GM19467 (cell line): Measurements from ENCODE around the gene STK11.

Experiments used
- ATAC-seq: cut with Tn5 transposase; IDR thresholded peaks from one replicate; pipeline ENCODE4 v1.9.1; 2021; ENCODE audit warnings: mild to moderate bottlenecking, moderate library complexity; ENCODE audit not compliant: unreplicated experiment

STK11 gene

DNA sequence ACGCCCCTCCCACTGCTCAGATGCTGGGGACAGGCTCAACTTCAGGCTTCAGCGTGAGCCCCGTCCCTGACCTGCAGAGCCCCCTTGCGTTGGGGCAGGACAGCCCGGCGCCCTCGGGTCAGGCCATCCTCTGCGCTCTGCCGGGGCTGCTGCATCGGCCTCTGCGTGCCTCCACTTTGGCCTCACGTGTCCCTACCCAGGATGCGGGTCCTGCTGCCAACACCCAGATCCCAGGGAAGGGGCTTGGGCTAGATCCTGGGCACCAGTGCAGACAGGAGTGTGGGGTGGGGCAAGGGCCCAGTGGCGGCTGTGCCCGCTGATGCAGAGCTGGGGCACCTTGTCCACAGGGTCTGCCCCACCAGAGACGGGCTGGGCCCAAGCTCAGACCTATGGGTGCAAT lies 19.3 kb downstream of the STK11 start:
- no peak for ATAC-seq

DNA sequence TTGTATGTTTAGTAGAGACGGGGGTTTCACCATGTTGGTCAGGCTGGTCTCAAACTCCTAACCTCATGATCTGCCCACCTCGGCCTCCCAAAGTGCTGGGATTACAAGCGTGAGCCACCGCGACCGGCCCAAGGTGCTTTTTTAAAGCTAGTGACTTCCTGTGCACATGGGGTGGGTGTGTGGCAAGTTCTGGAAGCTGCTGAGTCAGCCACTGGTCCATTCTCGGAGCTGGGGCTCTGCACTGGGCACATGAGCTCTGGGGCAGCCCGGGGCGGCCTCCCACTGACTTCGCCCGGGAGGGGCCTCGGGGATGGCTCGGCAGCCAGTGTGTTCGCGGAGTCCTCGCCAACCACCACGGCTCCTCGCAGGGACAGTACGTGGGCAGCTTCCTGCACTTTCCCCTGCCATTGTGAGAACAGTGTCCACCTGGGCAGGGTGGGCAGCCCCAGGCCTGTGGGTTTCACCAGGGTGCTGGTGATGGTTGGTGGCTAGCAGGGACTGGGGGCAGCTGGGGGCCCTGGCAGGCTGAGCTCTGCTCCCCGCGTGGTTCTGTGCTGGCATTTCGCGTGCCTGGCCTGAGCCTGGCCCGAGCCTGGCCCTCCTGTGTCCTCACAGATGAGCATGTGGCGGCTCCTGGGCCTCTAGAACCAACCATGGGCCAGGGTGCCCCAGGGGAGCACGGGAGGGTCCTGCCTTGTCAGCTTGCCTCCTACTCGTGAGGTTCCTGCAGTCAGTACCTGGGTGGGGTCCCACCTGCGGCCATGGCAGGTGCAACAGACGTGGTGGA lies 20.1 kb downstream of the STK11 start:
- no peak for ATAC-seq

GRCh38 chr19:1226227-1226518 lies 20.6 kb downstream of the STK11 start:
- no peak for ATAC-seq

- no peak for ATAC-seq
Observed at GRCh38 chr19:1226522-1227303, 21.1 kb downstream of the STK11 start.

- ATAC-seq: no peak
Observed at GRCh38 chr19:1227304-1228054, 21.9 kb downstream of the STK11 start.

- ATAC-seq: no peak
Observed at GRCh38 chr19:1228161-1228957, 22.8 kb downstream of the STK11 start.

DNA sequence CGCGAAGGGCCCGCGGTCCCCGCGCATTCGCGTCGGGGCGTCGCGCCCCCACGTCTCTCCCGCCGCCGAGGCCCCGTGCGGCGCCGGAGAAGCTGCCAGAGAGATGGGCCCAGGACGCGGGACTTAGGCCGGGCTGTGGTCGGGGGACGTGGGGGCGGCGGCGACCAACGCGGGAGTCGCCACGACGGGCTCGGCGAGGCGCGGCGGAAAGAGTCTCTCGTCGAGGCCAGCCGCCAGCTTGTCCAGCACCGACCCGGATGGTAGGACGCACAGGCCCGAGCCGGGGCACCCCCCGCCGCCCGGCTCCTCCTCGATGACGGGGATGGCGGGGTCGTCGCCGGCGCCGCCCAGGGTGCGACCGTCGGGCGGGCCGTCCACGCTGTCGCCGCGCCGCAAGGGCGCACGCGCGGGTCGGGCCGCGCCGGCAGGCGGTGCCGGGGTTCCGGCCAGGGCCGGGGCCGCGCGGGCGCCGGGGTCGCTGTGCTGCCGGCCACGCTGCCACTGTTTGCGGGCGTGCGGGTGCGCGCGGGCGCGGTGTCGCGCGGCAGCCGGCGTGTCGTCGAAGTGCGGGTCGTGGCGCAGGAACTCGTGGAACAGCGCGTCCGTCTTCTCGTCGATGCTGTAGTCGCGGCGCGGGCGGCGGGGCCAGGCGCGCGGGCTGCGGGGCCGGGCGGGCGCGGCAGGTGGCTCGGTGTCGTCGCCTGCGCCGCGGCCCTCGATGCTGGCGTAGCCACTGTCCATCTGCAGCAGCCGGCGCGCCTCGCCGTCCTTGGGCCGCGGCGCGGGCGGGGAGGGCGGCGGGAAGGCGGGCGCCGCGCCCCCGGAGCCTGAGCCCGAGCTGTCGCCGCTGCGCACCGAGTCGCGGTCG lies 23.7 kb downstream of the STK11 start:
- ATAC-seq: no peak

- ATAC-seq: no peak
Observed at GRCh38 chr19:1229924-1230782, 24.6 kb downstream of the STK11 start.

GRCh38 chr19:1230783-1231489 lies 25.4 kb downstream of the STK11 start:
- no peak for ATAC-seq

GRCh38 chr19:1231729-1232637 lies 26.4 kb downstream of the STK11 start:
- ATAC-seq: no peak

GRCh38 chr19:1232652-1233072 lies 27.1 kb downstream of the STK11 start:
- no peak for ATAC-seq

DNA sequence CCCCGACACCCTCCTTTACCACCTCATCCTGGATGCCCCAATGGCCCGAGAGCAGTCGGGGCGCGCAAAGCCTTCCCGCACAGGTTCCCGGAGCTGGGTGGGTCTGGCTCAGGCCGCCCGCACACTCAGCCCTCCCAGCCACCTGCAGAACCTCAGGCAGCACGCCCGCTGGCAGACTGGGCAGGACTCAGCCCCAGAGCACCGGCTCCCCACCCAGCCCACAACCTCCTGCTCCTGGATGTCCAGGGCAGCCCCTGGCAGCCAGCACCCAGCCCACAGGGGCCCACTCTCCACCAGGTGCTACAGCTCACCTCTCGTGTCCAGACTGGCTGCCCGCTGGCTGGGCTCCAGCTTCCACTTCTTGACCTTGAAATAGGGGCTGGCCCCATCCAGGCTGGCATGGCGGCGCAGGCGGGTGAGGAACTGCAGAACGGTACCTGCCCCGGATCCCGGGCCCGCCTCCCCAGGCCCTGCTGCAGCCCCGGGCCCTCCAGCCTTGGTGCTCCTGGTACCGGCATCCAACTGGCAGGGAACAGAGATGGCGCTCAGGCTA lies 27.6 kb downstream of the STK11 start:
- no peak for ATAC-seq

- ATAC-seq: no peak
Observed at GRCh38 chr19:1234051-1234954, 28.7 kb downstream of the STK11 start.

DNA sequence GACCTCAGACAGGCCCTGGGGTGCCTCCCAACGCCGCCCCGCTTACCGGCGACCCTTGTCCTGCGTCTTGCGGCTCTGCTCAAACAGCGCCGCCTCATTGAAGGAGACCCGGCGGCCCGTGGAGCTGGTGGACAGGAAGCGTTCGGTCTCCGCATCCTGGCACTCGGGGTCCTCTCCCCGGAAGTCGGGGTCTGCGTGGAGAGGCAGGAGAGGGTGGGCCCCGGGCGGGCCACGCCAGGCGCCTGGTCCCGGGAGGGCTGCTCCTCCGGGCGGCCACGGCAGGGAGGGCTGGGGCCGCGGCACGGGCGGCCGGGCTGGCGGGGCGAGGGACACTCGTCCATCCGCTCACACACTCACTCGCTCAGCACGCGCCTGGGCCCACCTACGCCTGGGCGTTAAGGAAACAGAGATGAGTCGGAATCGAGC lies 29.4 kb downstream of the STK11 start:
- ATAC-seq: no peak

DNA sequence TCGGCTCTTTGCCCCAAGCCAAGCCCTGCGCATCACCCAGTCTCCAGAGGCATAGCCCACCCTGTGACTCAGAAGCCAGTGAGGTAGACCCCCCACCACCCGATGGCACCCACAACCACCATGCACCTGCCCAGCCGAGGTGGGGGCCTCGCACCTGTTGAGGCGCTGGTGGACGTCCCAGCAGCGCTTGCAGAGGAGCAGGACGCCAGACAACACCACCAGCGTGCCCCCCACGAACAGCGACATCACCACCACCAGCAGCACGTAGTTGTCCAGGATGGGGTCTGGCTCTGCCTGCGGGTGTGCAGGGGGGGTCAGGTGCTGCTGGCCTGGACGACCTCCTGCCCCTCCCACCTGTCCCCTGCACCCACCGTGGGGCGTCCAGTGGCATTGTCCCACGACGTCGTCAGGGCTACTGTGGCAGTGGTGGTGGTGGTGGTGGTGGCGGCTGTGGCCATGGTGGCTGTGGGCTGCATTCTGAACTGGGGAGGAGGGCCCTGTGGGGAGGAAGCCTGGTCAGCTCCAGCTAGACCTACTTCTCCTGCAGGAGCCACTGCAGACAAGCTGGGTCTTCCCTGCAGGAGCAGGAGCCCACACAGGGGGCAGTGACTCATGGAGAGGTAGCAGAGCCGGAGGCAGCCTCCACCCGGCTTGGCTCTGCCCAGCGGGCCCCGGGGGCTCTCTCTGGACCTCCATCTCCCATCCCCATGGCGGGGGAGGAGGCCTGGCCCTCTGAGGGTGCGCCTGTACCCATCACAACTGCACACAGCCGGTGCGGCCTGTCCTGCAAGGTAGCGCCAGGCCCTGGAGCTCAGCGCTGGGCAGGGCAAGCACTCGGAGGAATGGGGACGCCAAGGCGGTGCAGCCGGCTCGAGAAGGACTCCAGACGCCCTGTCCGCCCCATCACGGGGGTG lies 30.3 kb downstream of the STK11 start:
- ATAC-seq: no peak
